ENCODE measurements around the gene IRF5.

IRF5 gene

DNA sequence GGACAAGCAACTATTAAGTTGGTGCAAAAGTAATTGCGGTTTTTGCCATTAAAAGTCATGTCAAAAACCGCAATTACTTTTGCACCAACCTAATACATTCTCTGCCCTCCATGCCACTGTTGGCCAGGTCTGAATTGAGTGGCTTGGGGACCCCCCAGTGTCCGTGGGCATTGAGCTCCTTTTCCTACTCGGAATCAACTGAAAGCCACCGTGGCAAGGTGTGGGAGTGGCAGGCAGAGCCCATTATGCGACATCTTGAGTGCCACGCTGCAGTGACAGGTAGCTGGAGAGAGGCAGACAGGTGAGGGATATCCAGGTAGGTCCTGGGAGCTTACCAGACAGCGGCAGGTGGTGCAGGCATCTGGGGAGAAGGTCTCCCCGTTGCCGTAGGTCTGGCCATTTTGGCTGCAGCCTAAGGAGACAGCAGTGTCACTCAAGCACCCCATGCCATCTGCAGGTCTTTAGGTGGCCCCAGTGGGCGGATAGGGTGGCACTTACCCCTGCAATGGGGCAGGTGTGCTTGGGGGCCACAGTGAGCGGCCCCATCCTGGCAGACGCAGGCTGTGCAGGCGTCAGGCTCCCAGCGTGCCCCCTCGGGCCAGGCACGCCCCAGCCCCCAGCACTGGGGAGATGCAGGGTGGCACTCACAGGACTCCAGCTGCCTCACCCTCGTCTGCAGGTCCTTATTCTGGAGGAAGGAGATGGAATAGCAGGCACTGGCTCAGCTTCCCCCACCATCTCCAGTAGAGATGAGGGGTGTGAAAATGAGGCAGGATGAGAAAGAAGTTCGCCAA lies 30.8 kb upstream of the IRF5 start:
- Histone ChIP-seq H3K36me3 (ENCODE audit: control insufficient read depth, low read length) (no peaks in the 10 kb centered on the region), H3K9me2 (replicated peaks; ENCODE audit: control insufficient read depth, low read length) (no peaks in the 10 kb centered on the region), H3K4me3 (ENCODE audit: low read length) (no peak overlapping the region), H3K79me2 (ENCODE audit: control insufficient read depth, low read length) (no peaks in the 10 kb centered on the region), H3K4me1 (ENCODE audit: control insufficient read depth, low read length) (peaks cover 3% of the 10 kb centered on the region), H4K20me1 (ENCODE audit: control insufficient read depth, insufficient read depth, low read depth, low read length) (no peaks in the 10 kb centered on the region), H3K27me3 (ENCODE audit: control insufficient read depth, low read length) (peaks cover 17% of the 10 kb centered on the region; the same call in 1 of the 2 replicates), H3F3A (ENCODE audit: control insufficient read depth, insufficient read depth) (no peaks in the 10 kb centered on the region), H3K27ac (ENCODE audit: low read depth, low read length) (no peak overlapping the region), H3K9me3 (ENCODE audit: control insufficient read depth, insufficient read depth, low read length) (no peaks in the 10 kb centered on the region), H3K4me2 (ENCODE audit: low read length) (no peak overlapping the region)
- TF ChIP-seq, protein P1, sequence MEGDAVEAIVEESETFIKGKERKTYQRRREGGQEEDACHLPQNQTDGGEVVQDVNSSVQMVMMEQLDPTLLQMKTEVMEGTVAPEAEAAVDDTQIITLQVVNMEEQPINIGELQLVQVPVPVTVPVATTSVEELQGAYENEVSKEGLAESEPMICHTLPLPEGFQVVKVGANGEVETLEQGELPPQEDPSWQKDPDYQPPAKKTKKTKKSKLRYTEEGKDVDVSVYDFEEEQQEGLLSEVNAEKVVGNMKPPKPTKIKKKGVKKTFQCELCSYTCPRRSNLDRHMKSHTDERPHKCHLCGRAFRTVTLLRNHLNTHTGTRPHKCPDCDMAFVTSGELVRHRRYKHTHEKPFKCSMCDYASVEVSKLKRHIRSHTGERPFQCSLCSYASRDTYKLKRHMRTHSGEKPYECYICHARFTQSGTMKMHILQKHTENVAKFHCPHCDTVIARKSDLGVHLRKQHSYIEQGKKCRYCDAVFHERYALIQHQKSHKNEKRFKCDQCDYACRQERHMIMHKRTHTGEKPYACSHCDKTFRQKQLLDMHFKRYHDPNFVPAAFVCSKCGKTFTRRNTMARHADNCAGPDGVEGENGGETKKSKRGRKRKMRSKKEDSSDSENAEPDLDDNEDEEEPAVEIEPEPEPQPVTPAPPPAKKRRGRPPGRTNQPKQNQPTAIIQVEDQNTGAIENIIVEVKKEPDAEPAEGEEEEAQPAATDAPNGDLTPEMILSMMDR (IDR thresholded peaks at IDR 0.05; ENCODE audit: low read depth, low read length, poor library complexity, severe bottlenecking): no peak
- TF ChIP-seq EZH2phosphoT487 (IDR thresholded peaks at IDR 0.05; ENCODE audit: borderline replicate concordance, low read length): no peak

DNA sequence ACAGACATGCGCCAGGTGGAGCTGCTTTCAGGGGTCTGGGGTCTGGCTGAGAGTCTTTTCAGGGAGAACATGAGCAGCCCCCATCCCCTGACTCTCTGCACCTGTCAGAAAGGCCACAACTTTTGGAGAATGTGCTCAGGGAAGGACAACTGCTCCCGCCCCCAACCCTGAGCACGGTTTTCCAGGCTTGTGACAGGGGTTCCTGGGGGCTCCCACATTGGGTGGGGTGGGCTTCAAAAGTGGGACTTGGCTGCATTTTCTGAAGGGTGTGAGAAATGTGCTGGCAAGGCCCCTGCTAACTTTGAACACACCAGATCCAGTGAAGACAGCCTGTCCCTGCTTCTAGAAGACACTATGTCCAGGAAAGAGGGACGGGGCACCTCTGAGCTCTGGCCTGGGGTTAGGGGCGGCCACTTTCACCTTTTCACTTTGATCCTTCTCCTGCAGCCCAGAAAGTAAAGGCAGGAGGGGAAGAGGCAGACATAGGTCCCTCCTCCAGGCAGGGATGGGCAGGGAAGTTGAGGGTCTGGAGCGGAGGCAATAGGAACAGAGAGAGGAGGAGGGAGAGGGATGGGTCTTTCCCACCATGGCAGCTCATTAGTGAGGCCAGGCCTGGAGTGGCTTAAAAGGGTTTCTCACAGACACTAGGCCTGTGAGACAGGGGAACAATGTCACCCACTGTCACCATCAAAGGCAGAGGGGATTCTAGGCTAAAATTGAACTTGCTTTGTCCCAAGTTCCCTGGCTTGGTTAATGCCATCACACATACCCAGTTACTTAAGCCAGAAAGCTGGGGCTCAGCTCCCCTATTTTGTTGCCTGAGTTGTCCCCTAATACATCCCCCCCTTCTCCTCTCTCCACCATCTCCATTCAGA lies 28.7 kb upstream of the IRF5 start:
- H3K4me1 ChIP-seq (ENCODE audit: control insufficient read depth, low read length): peaks cover 3% of the 10 kb centered on the region
- TF ChIP-seq, protein P1 (IDR thresholded peaks at IDR 0.05; ENCODE audit: low read depth, low read length, poor library complexity, severe bottlenecking): no peak
- no peak for TF ChIP-seq EZH2phosphoT487 (IDR thresholded peaks at IDR 0.05; ENCODE audit: borderline replicate concordance, low read length)
- no peak overlapping the region for H3K4me2 ChIP-seq (ENCODE audit: low read length)
- no peaks in the 10 kb centered on the region for H3K36me3 ChIP-seq (ENCODE audit: control insufficient read depth, low read length)
- H3K9me2 ChIP-seq (replicated peaks; ENCODE audit: control insufficient read depth, low read length): no peaks in the 10 kb centered on the region
- H3F3A ChIP-seq (ENCODE audit: control insufficient read depth, insufficient read depth): no peaks in the 10 kb centered on the region
- no peak overlapping the region for H3K27ac ChIP-seq (ENCODE audit: low read depth, low read length)
- H3K4me3 ChIP-seq (ENCODE audit: low read length): no peak overlapping the region
- H4K20me1 ChIP-seq (ENCODE audit: control insufficient read depth, insufficient read depth, low read depth, low read length): no peaks in the 10 kb centered on the region
- H3K79me2 ChIP-seq (ENCODE audit: control insufficient read depth, low read length): no peaks in the 10 kb centered on the region
- no peaks in the 10 kb centered on the region for H3K9me3 ChIP-seq (ENCODE audit: control insufficient read depth, insufficient read depth, low read length)
- peaks cover 23% of the 10 kb centered on the region for H3K27me3 ChIP-seq (ENCODE audit: control insufficient read depth, low read length)

DNA sequence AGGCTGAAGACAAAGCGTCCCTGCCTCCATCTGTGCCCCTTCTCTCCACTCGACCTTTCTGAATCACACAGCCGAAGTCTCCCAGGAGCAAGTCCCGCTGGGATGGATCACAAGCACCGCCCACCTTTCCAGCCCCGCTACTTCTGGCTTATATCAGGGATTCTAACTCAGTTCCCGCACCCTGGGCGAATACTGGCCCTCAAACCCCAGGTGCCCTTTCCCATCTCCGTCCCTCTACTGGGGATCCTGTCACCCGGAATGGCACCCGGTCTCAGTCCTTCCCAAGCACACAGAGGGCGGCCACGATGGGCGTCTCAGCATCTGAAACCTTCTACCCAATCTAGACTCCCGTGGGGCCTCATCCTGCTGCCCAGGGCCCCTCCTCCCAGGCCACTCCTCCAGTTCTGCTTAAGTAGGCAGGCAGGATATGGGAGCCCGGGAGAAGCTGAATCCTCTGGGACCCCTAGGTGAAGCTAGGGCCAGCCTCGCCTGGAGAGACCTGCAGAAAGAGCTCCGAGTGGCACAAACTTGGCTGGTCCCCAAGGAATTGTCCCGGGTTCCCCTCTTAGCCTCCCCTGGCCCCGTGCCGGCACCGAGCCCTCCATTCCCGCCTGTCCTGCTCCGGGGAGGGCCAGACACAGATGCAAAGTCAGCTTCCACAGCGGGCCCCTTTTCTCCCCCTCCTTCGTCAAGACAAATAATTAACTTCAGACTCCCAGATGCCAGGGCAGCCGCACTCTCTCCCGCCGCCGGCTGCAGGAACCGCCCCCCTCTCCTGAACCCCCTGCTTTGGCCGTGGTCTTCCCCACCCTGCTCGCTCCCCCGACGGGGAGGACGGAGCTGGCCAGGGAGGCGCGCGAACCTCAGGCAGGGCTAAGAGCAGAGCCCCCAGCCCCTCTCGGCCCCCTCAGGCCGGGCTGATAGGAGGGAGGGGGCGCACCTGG lies 27.8 kb upstream of the IRF5 start:
- Histone ChIP-seq H3K9me3 (ENCODE audit: control insufficient read depth, insufficient read depth, low read length) (no peaks in the 10 kb centered on the region), H3K4me2 (ENCODE audit: low read length) (no peak overlapping the region), H3K27me3 (ENCODE audit: control insufficient read depth, low read length) (peaks cover 32% of the 10 kb centered on the region)

More for the DNA sequence above, 27.8 kb upstream of the IRF5 start:
- TF ChIP-seq, protein P1 (IDR thresholded peaks at IDR 0.05; ENCODE audit: low read depth, low read length, poor library complexity, severe bottlenecking): no peak
- no peak for TF ChIP-seq EZH2phosphoT487 (IDR thresholded peaks at IDR 0.05; ENCODE audit: borderline replicate concordance, low read length)
- Histone ChIP-seq H3K9me2 (replicated peaks; ENCODE audit: control insufficient read depth, low read length) (no peaks in the 10 kb centered on the region), H3K27ac (ENCODE audit: low read depth, low read length) (no peak overlapping the region), H3K4me3 (ENCODE audit: low read length) (no peak overlapping the region), H3K4me1 (ENCODE audit: control insufficient read depth, low read length) (no peaks in the 10 kb centered on the region; the same call in 1 of the 2 replicates), H3K79me2 (ENCODE audit: control insufficient read depth, low read length) (no peaks in the 10 kb centered on the region), H3F3A (ENCODE audit: control insufficient read depth, insufficient read depth) (no peaks in the 10 kb centered on the region), H4K20me1 (ENCODE audit: control insufficient read depth, insufficient read depth, low read depth, low read length) (no peaks in the 10 kb centered on the region), H3K36me3 (ENCODE audit: control insufficient read depth, low read length) (no peaks in the 10 kb centered on the region)
